Caco-2 (cell line): ENCODE results near the gene PTTG1IP. TPM values are rescaled to one million over a fixed set of nuclear protein-coding genes. Genes with fewer than 3 reads are reported as not detected.

Experiments used
- BruUV-seq: library from RNA; stranded (reverse); fragments of 400-500 nt; replicated peaks from 2 replicates; lab custom pipeline; 2021; lab: Mats Ljungman, UMichigan
- CTCF ChIA-PET: fragments of 300-600 bp; sonication (Branson Sonifier 250); formaldehyde crosslinking; loops from one replicate; lab custom pipeline; 2022; ENCODE audit warnings: antibody characterized with exemption; lab: Charles Lee
- POLR2A ChIA-PET: fragments of 300-600 bp; sonication (Branson Sonifier 250); formaldehyde crosslinking; loops from one replicate; lab custom pipeline; 2022; ENCODE audit warnings: antibody characterized with exemption; lab: Charles Lee
- DNase-seq, 2 experiments: peaks; one replicate each; pipeline versions ENCODE4 v3.0.0 to v3.0.0-alpha.2; 2020 to 2022
- H3K27me3 ChIP-seq: replicated peaks from 2 replicates; pipeline ENCODE4 v1.6.0; 2011; ENCODE audit warnings: low read length; ENCODE audit not compliant: control insufficient read depth, insufficient read depth
- H3K36me3 ChIP-seq: 2 replicates; pipeline ENCODE4 v1.5.1; 2011; ENCODE audit warnings: low read length; ENCODE audit not compliant: control insufficient read depth, insufficient read depth
- H3K4me1 ChIP-seq: fragments of 250-450 bp; sonication (Bioruptor Pico); 2 replicates; pipeline ENCODE4 v1.5.1; 2020; ENCODE audit warnings: mild to moderate bottlenecking
- H3K4me3 ChIP-seq: 2 replicates; pipeline ENCODE4 v1.5.1; 2011; ENCODE audit warnings: low read depth, mild to moderate bottlenecking, control low read depth, low read length
- H3K9me3 ChIP-seq: fragments of 250-450 bp; sonication (Bioruptor Pico); 2 replicates; pipeline ENCODE4 v1.5.1; 2020; ENCODE audit warnings: mild to moderate bottlenecking, moderate library complexity
- H3K27ac Mint-ChIP-seq: one replicate; pipeline ENCODE4 v1.8.0; 2022; ENCODE audit warnings: mixed read lengths; ENCODE audit not compliant: unreplicated experiment
- H3K27me3 Mint-ChIP-seq: one replicate; pipeline ENCODE4 v1.8.0; 2022; ENCODE audit warnings: mixed read lengths; ENCODE audit not compliant: insufficient read depth, unreplicated experiment
- H3K36me3 Mint-ChIP-seq: one replicate; pipeline ENCODE4 v1.8.0; 2022; ENCODE audit warnings: mild to moderate bottlenecking, mixed read lengths; ENCODE audit not compliant: insufficient read depth, unreplicated experiment
- H3K4me1 Mint-ChIP-seq: one replicate; pipeline ENCODE4 v1.8.0; 2022; ENCODE audit warnings: low read depth, mixed read lengths; ENCODE audit not compliant: unreplicated experiment
- H3K4me3 Mint-ChIP-seq: one replicate; pipeline ENCODE4 v1.8.0; 2022; ENCODE audit warnings: mild to moderate bottlenecking, moderate library complexity, mixed read lengths; ENCODE audit not compliant: unreplicated experiment
- H3K9me3 Mint-ChIP-seq: one replicate; pipeline ENCODE4 v1.8.0; 2022; ENCODE audit warnings: mixed read lengths; ENCODE audit not compliant: unreplicated experiment
- CTCF ChIP-seq, 2 experiments: fragments of 200-600 bp in 1 of 2; IDR thresholded peaks; 1 replicate in 1 of 2; 2 replicates in 1 of 2; pipeline versions ENCODE4 v1.5.1 to v1.8.0; 2011 to 2022; ENCODE audit warnings: antibody characterized with exemption in 1 of 2, control low read depth in 1 of 2, inconsistent platforms in 1 of 2, low read depth in 1 of 2, low read length in 1 of 2, mild to moderate bottlenecking in 1 of 2, moderate library complexity in 1 of 2; ENCODE audit not compliant: insufficient read depth in 1 of 2, severe bottlenecking in 1 of 2, unreplicated experiment in 1 of 2
- intact Hi-C: fragments of 100-400 bp; cut with micrococcal nuclease; formaldehyde crosslinking; loops from one replicate; pipeline ENCODE4 v1.10.0; 2022; ENCODE audit not compliant: unreplicated experiment
- total RNA-seq: library from RNA; stranded (reverse); gene quantifications from 2 replicates; pipeline ENCODE4 v1.2.3, GENCODE V29; 2022

Gene PTTG1IP
- total RNA-seq, 1 experiment from 2014 or later = 296 TPM

- Mint-ChIP-seq H3K4me3 (no peak overlapping the region), H3K27me3 (peaks cover 4% of the 10 kb centered on the region), H3K9me3 (no peaks in the 10 kb centered on the region), H3K27ac (no peak overlapping the region), H3K36me3 (no peaks in the 10 kb centered on the region), H3K4me1 (no peaks in the 10 kb centered on the region)
- Histone ChIP-seq H3K9me3 (no peaks in the 10 kb centered on the region), H3K36me3 (no peaks in the 10 kb centered on the region), H3K4me3 (no peak overlapping the region), H3K4me1 (no peaks in the 10 kb centered on the region), H3K27me3 (no peaks in the 10 kb centered on the region; the same call in 1 of the 2 replicates)
- no peak for DNase-seq
- no TSS peak for BruUV-seq
- ChIA-PET CTCF (interaction anchor here (0.5 to 1.7 kb wide), 3 partner anchors 35 to 100 kb away, joined by 3 to 7 read pairs (median 6); no protein-coding TSS in a partner anchor), POLR2A (no interaction called here)
- intact Hi-C loops = no loop called here
- no peak for TF ChIP-seq CTCF (IDR thresholded peaks at IDR 0.05; ENCODE audit: insufficient read depth in 1 of 2, low read depth in 1 of 2, low read length in 1 of 2, severe bottlenecking in 1 of 2, unreplicated experiment in 1 of 2)
Measured at GRCh38 chr21:44897326-44898010, 24.0 kb upstream of the PTTG1IP start.

GRCh38 chr21:44896561-44897286, 23.2 kb upstream of the PTTG1IP start:
- Mint-ChIP-seq H3K4me3 (no peak overlapping the region), H3K9me3 (no peaks in the 10 kb centered on the region), H3K27ac (no peak overlapping the region), H3K27me3 (peaks cover 4% of the 10 kb centered on the region), H3K4me1 (no peaks in the 10 kb centered on the region), H3K36me3 (no peaks in the 10 kb centered on the region)
- Histone ChIP-seq H3K27me3 (no peaks in the 10 kb centered on the region), H3K36me3 (no peaks in the 10 kb centered on the region), H3K4me3 (no peak overlapping the region), H3K9me3 (no peaks in the 10 kb centered on the region), H3K4me1 (no peaks in the 10 kb centered on the region)
- BruUV-seq = no TSS peak
- ChIA-PET CTCF (interaction anchor here (1.7 kb wide), 1 partner anchor 35 kb away, joined by 6 read pairs; no protein-coding TSS in a partner anchor), POLR2A (no interaction called here)
- intact Hi-C loops = no loop called here
- DNase-seq = no peak
- no peak for TF ChIP-seq CTCF (IDR thresholded peaks at IDR 0.05; ENCODE audit: insufficient read depth in 1 of 2, low read depth in 1 of 2, low read length in 1 of 2, severe bottlenecking in 1 of 2, unreplicated experiment in 1 of 2)

GRCh38 chr21:44895859-44896258, 22.4 kb upstream of the PTTG1IP start:
- H3K36me3 Mint-ChIP-seq = no peaks in the 10 kb centered on the region
- H3K4me1 ChIP-seq = no peaks in the 10 kb centered on the region
- H3K4me1 Mint-ChIP-seq = no peaks in the 10 kb centered on the region
- H3K36me3 ChIP-seq = no peaks in the 10 kb centered on the region
- H3K9me3 Mint-ChIP-seq = no peaks in the 10 kb centered on the region
- TF ChIP-seq CTCF (IDR thresholded peaks at IDR 0.05; ENCODE audit: insufficient read depth in 1 of 2, low read depth in 1 of 2, low read length in 1 of 2, severe bottlenecking in 1 of 2, unreplicated experiment in 1 of 2) = no peak
- peaks cover 4% of the 10 kb centered on the region for H3K27me3 Mint-ChIP-seq
- H3K4me3 ChIP-seq = no peak overlapping the region
- H3K27ac Mint-ChIP-seq = no peak overlapping the region
- no peak for DNase-seq
- ChIA-PET POLR2A (no interaction called here), CTCF (no interaction called here)
- BruUV-seq = no TSS peak
- H3K9me3 ChIP-seq = no peaks in the 10 kb centered on the region
- no peak overlapping the region for H3K4me3 Mint-ChIP-seq
- no peaks in the 10 kb centered on the region for H3K27me3 ChIP-seq
- intact Hi-C loops = no loop called here
